ENCODE results near the gene FGF14. TPM values are rescaled to one million over a fixed set of nuclear protein-coding genes. Genes with fewer than 3 reads are reported as not detected.
A peak's percentile ranks its signal among the peaks of the same experiment; 100 is the strongest.

The FGF14 gene
- polyA plus RNA-seq, 1 donor (not counting 4 experiments of a cell fraction or from before 2014, with no cell fraction given) = 0.09 TPM

GRCh38 chr13:102309110-102309509 is 92.7 kb downstream of the FGF14 start:
- Histone ChIP-seq H3K27me3 (ENCODE audit: control insufficient read depth, extremely low read depth, insufficient read depth, low read length) (no peaks in the 10 kb centered on the region), H3K9me3 (ENCODE audit: control insufficient read depth, low read depth, low read length) (no peaks in the 10 kb centered on the region), H3K27ac (ENCODE audit: control insufficient read depth, insufficient read depth, low read length) (no peak overlapping the region), H3K4me2 (ENCODE audit: control insufficient read depth, extremely low read depth, insufficient read depth, low read depth, low read length) (no peak overlapping the region), H3K9ac (ENCODE audit: control insufficient read depth, extremely low read depth, insufficient read depth, low read length) (no peak overlapping the region), H3K4me3 (ENCODE audit: control insufficient read depth in 2 of 3, extremely low read depth in 1 of 3, insufficient read depth in 2 of 3, low read depth in 1 of 3, low read length in 3 of 3) (no peak overlapping the region), H3K4me1 (ENCODE audit: control insufficient read depth, extremely low read depth, insufficient read depth, low read length) (no peaks in the 10 kb centered on the region), H3K9me1 (ENCODE audit: control insufficient read depth, extremely low read depth, insufficient read depth, low read length) (no peaks in the 10 kb centered on the region), H3K36me3 (ENCODE audit: control insufficient read depth in 2 of 2, extremely low read depth in 1 of 2, insufficient read depth in 2 of 2, low read length in 2 of 2) (no peaks in the 10 kb centered on the region), H2AFZ (ENCODE audit: control insufficient read depth, low read length) (no peak overlapping the region), H4K20me1 (ENCODE audit: control insufficient read depth, extremely low read depth, insufficient read depth, low read length) (no peaks in the 10 kb centered on the region), H3K79me2 (ENCODE audit: control insufficient read depth, insufficient read depth, low read length) (no peaks in the 10 kb centered on the region)
- FAIRE-seq (peak; percentile 9), DNase-seq (ENCODE audit: low read depth, low spot score) (no peak)
- dilution Hi-C loops (cut with MboI; ENCODE audit: extremely low pct_ligation_motif_present, low sequenced_read_pairs) = no loop called here
- TF ChIP-seq EZH2 (IDR thresholded peaks at IDR 0.05; ENCODE audit: low read length) (no peak), CTCF (optimal IDR thresholded peaks at IDR 0.05 in 1 of 3, IDR thresholded peaks at IDR 0.05 in 1 of 3, conservative IDR thresholded peaks at IDR 0.05 in 1 of 3; ENCODE audit: extremely low read depth in 1 of 3, insufficient read depth in 2 of 3, low read length in 3 of 3) (no peak)

DNA sequence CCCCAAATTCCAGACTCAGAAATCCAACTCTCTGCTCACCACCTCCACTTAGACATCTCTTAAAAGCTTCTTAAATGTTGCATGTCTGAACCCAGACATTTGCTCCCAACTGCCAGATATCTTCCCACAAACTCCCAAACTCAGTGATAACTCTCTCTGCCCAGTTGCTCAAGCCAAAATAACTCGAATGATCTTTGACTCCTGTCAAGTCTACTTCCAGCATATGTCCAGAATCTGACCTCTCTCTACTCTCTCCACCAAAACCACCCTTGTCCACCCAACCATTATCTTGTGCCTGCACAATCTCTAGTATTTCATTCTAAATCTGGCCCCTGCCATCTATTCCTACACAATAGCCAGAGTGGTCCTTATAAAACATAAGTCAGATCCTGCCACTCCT is 99.3 kb downstream of the FGF14 start:
- Histone ChIP-seq H3K4me2 (ENCODE audit: control insufficient read depth, extremely low read depth, insufficient read depth, low read depth, low read length) (no peak overlapping the region), H3K9me1 (ENCODE audit: control insufficient read depth, extremely low read depth, insufficient read depth, low read length) (no peaks in the 10 kb centered on the region), H3K9me3 (ENCODE audit: control insufficient read depth, low read depth, low read length) (no peaks in the 10 kb centered on the region), H3K4me3 (ENCODE audit: control insufficient read depth in 2 of 3, extremely low read depth in 1 of 3, insufficient read depth in 2 of 3, low read depth in 1 of 3, low read length in 3 of 3) (no peak overlapping the region), H4K20me1 (ENCODE audit: control insufficient read depth, extremely low read depth, insufficient read depth, low read length) (no peaks in the 10 kb centered on the region), H3K36me3 (ENCODE audit: control insufficient read depth in 2 of 2, extremely low read depth in 1 of 2, insufficient read depth in 2 of 2, low read length in 2 of 2) (no peaks in the 10 kb centered on the region), H3K79me2 (ENCODE audit: control insufficient read depth, insufficient read depth, low read length) (no peaks in the 10 kb centered on the region), H3K27ac (ENCODE audit: control insufficient read depth, insufficient read depth, low read length) (no peak overlapping the region), H3K4me1 (ENCODE audit: control insufficient read depth, extremely low read depth, insufficient read depth, low read length) (no peaks in the 10 kb centered on the region), H2AFZ (ENCODE audit: control insufficient read depth, low read length) (no peak overlapping the region), H3K9ac (ENCODE audit: control insufficient read depth, extremely low read depth, insufficient read depth, low read length) (no peak overlapping the region), H3K27me3 (ENCODE audit: control insufficient read depth, extremely low read depth, insufficient read depth, low read length) (no peaks in the 10 kb centered on the region)
- no peak for DNase-seq (ENCODE audit: low read depth, low spot score)
- FAIRE-seq = no peak
- TF ChIP-seq CTCF (optimal IDR thresholded peaks at IDR 0.05 in 1 of 3, IDR thresholded peaks at IDR 0.05 in 1 of 3, conservative IDR thresholded peaks at IDR 0.05 in 1 of 3; ENCODE audit: extremely low read depth in 1 of 3, insufficient read depth in 2 of 3, low read length in 3 of 3) (no peak), EZH2 (IDR thresholded peaks at IDR 0.05; ENCODE audit: low read length) (no peak)
- dilution Hi-C loops (cut with MboI; ENCODE audit: extremely low pct_ligation_motif_present, low sequenced_read_pairs) = no loop called here

Measured in keratinocyte (primary cell).